Airway epithelial cell (primary cell): ENCODE measurements around the gene DCAF7. TPM values are rescaled to one million over a fixed set of nuclear protein-coding genes. Genes with fewer than 3 reads are reported as not detected.

Experiments
- total RNA-seq: library from RNA; depleted of rRNA; stranded (reverse); fragments of >200 nt; gene quantifications from 2 replicates; pipeline ENCODE4 v1.2.3, GENCODE V29; 2015

DCAF7 gene, protein sequence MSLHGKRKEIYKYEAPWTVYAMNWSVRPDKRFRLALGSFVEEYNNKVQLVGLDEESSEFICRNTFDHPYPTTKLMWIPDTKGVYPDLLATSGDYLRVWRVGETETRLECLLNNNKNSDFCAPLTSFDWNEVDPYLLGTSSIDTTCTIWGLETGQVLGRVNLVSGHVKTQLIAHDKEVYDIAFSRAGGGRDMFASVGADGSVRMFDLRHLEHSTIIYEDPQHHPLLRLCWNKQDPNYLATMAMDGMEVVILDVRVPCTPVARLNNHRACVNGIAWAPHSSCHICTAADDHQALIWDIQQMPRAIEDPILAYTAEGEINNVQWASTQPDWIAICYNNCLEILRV
- 26.3 and 36.1 TPM in 2 replicates for total RNA-seq

DNA sequence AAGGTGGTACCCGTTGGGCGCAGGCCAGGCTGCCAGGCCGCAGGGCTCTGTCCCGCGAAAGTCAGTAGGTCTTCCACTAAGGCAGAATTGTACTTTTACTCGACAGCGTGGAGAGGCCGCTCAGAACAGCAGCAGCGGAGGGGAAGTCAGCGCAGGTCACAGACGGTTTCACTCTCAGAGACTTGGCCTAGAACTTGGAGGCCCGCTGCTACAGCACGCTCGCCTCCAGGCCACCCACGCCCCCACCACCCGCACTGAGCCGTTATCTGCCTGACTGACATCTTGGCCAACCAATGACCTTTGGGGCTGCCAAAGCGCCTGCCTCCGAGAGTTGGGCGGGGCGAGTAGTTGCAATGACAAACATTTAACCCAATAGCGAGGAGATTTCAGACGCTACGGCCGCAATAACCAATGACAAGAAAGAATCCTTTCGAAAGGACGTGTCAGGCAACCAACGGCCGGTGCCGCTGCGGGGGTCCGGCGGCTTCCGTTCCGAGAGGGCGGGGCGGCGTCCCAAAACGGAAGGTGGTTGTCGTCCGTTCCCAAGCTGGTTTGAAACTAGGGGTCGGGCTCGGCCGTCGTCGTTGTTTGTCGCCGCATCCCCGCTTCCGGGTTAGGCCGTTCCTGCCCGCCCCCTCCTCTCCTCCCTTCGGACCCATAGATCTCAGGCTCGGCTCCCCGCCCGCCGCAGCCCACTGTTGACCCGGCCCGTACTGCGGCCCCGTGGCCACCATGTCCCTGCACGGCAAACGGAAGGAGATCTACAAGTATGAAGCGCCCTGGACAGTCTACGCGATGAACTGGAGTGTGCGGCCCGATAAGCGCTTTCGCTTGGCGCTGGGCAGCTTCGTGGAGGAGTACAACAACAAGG, at the start of gene DCAF7:
DCAF7 (plus strand) TSS at position 532 of the 871 bp plus-strand sequence; CDS start at position 733, 201 bp downstream.

DNA sequence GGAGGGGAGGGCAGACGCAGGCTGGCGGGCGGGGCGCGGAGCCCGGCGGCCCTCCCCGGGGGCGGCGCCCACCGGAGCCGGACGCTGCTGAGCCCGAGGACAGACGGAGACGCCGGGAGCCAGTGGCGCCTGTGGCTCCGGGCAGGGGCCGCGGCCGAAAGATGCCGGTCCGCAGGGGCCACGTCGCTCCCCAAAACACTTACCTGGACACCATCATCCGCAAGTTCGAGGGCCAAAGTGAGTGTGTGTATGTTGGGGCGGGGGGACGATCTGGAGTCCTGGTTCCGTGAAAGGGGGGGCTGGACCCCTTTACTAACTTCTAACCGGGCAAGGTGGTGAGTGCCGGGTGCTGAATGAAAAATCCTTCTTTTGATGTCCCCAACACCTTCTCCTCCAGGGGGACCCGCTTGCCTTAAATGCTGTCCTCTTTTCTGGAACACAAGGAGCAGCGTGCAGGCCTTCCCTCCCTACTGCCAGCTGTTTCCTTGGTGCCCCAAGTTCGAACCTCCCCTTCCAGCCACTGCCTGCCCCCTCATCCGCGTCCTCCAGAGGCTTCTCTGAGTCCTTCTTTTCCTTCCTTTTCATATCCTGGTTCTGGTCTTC, 26.9 kb upstream of the DCAF7 start, which contains the start of gene KCNH6:
KCNH6 (plus strand) TSS at position 106 of the 603 bp plus-strand sequence; CDS start at position 162, 56 bp downstream.

DNA sequence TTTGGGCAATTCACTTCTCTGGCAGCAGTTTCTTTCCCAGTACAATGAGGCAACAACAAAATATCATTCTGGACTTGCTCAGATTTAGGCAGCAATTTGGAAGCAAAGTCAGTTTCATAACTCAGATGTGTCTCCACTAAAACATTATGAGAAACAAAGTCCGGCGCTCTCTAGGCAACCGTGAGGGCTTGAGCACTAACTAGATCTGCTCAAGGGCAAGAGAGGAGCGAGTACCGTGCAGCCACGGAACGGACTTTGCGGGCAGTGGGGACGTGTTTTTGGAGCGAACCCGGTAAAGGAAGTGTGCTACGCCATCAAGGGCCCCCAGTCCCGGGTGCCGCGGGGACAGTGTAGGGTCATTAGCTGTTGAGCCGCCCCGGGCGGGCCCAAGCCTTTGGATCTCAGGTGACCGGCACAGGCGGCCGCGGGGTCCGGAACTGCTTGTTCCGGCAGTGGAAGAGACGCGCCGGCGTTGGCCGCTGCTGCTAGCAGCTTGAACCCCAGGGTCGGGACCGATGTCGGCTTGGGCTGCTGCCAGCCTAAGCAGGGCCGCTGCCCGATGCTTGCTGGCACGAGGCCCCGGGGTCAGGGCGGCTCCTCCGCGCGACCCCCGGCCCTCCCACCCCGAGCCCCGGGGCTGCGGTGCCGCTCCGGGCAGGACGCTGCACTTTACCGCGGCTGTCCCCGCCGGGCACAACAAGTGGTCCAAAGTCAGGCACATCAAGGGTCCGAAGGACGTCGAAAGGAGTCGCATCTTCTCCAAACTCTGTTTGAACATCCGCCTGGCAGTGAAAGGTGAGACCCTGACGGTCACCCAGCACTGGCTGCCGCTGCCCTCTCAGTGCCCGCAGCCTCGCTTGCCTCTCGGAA, 50.5 kb downstream of the DCAF7 start, which contains the start of gene TACO1:
TACO1 (plus strand) TSS at position 327 of the 870 bp plus-strand sequence; CDS start at position 516, 189 bp downstream.

DNA sequence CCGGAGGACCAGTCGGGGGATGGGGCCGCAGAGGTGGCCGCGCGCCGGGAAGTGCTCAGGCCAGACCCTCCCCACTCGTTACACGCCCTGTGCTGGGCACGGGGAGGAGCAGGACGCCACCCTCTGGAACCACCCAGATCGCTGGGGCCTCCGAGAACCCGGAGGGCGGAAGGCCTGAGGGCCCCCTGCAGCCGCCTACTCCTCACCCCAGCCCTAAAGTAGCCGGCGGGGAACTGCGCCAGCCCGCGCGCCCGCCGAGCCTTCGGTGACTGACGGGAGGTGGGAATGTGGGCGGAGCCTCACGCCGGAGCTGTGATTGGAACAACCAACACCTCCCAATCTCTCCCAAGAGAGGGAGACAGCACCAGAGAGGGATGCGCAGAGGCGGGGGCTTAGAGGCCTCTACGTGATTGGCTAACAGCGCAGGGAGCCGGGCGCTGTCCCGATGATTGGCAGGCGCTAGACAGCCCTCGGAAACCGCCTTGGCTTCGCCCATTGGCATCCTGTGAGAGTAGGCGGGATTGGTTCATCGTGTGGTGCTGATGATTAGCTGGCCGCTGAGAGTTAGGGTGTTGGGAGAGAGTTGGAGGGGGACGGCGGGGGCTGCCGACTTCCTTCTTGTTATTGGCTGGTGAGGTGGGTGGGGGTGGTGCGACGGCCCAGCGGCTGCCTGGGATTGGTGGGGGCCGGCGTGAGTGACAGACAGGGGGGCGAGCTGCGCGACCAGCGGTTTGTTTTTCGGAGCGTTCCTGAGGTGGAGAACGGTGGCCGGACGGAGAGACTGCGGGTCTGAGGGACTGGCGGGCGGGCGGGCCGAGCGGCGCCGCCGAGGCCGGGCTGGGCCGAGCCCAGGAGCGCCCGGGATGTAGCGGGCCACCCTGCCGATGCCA, 71.7 kb downstream of the DCAF7 start, which contains the start of gene MAP3K3:
MAP3K3 (plus strand) TSS at position 734 of the 890 bp plus-strand sequence. CDS start 343 bp downstream, outside the sequence.

Other genes starting within 250 kb of the DCAF7 start
- 29.7 and 33.6 TPM in 2 replicates for gene CYB561, start 104.2 kb upstream of the DCAF7 start, total RNA-seq
- gene ACE, start 73.4 kb upstream of the DCAF7 start, total RNA-seq, result 0.14 TPM in 1 of 2 replicates, not detected in the other
- gene KCNH6, start 27.1 kb upstream of the DCAF7 start, total RNA-seq, result not detected in 2 replicates
- 23.3 and 26.3 TPM in 2 replicates for gene TACO1, start 50.4 kb downstream of the DCAF7 start, total RNA-seq
- 12.6 and 13.3 TPM in 2 replicates for gene MAP3K3, start 71.9 kb downstream of the DCAF7 start, total RNA-seq
- gene LIMD2, start 149.6 kb downstream of the DCAF7 start, total RNA-seq, result 17.1 and 21.8 TPM in 2 replicates
- gene STRADA, start 191.3 kb downstream of the DCAF7 start, total RNA-seq, result 13.4 and 20.8 TPM in 2 replicates
- gene CCDC47, start 223.1 kb downstream of the DCAF7 start, total RNA-seq, result 26.6 and 44.4 TPM in 2 replicates
- 22.0 and 36.0 TPM in 2 replicates for gene DDX42, start 223.7 kb downstream of the DCAF7 start, total RNA-seq